Adrenal gland (tissue), 5 donors: ENCODE results near the gene ATXN10.

ENCODE experiments used
- POLR2A ChIP-seq, 2 donors: fragments of 450-650 bp; IDR thresholded peaks; one replicate each; pipeline ENCODE4 v1.6.1; 2017; ENCODE audit warnings: antibody characterized with exemption in 2 of 2, mild to moderate bottlenecking in 2 of 2, moderate library complexity in 1 of 2
- TF ChIP-seq, protein P1 (sequence below), 6 experiments: fragments of 450-650 bp in 4 of 6; fragments of 200-600 bp in 2 of 6; sonication (generic) in 1 of 6; IDR thresholded peaks; 1 replicate in 5 of 6; 2 replicates in 1 of 6; pipeline versions ENCODE4 v1.5.1 to v1.8.0; 2016 to 2021; ENCODE audit warnings: antibody characterized with exemption in 6 of 6, mild to moderate bottlenecking in 2 of 6, moderate library complexity in 1 of 6
- donor health status: DM: no; HTN: no; CAD: no.

- TF ChIP-seq, protein P1, sequence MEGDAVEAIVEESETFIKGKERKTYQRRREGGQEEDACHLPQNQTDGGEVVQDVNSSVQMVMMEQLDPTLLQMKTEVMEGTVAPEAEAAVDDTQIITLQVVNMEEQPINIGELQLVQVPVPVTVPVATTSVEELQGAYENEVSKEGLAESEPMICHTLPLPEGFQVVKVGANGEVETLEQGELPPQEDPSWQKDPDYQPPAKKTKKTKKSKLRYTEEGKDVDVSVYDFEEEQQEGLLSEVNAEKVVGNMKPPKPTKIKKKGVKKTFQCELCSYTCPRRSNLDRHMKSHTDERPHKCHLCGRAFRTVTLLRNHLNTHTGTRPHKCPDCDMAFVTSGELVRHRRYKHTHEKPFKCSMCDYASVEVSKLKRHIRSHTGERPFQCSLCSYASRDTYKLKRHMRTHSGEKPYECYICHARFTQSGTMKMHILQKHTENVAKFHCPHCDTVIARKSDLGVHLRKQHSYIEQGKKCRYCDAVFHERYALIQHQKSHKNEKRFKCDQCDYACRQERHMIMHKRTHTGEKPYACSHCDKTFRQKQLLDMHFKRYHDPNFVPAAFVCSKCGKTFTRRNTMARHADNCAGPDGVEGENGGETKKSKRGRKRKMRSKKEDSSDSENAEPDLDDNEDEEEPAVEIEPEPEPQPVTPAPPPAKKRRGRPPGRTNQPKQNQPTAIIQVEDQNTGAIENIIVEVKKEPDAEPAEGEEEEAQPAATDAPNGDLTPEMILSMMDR (IDR thresholded peaks at IDR 0.05) = no peak
- no peak for TF ChIP-seq POLR2A (IDR thresholded peaks at IDR 0.05)
Measured at GRCh38 chr22:45834241-45834640, 162.6 kb downstream of the ATXN10 start.
